ENCODE results near the gene CFAP206.
A peak's percentile ranks its signal among the peaks of the same experiment; 100 is the strongest.

The CFAP206 gene

DNA sequence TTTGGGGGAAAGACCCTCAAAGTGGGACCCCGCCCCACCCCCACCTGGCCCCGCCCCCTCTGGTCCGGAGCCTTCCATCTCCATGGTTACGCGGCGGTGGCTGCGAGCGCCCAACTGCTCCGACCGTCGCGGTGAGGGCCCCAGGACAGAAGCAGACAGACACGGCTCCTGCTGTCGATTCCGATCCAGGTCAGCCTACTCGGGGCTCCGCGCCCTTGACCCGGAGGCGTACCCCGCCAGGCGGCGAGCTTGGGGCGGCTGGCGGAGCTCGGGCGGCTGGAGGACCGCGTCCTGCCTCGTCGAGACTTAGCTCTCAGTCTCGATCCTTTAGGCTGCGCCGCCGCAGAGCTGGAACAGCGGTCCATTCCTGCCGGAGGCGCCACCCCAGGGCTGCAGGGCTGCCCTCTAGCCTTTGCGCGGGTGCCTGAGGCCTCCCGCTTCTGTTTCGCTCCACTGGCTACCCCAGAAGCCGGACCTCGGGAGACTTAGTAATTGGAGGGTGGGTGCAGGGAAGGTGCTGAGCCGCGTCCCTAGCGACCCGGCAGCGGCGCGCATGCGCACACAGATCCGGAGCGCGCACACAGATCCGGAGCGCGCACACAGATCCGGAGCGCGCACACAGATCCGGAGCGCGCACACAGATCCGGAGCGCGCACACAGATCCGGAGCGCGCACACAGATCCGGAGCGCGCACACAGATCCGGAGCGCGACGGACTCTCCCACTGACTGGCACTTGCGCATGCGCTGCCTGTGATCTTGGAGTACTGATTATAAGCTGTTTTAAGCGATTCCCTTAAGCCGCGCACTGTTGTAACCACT, at the start of gene CFAP206:
Gene CFAP206, plus strand, starts transcription at position 72 of the 820 bp plus-strand sequence. CDS start 1,868 bp downstream, outside the sequence.
- peak; percentile 87 to 91 (median 89) for DNase-seq

DNA sequence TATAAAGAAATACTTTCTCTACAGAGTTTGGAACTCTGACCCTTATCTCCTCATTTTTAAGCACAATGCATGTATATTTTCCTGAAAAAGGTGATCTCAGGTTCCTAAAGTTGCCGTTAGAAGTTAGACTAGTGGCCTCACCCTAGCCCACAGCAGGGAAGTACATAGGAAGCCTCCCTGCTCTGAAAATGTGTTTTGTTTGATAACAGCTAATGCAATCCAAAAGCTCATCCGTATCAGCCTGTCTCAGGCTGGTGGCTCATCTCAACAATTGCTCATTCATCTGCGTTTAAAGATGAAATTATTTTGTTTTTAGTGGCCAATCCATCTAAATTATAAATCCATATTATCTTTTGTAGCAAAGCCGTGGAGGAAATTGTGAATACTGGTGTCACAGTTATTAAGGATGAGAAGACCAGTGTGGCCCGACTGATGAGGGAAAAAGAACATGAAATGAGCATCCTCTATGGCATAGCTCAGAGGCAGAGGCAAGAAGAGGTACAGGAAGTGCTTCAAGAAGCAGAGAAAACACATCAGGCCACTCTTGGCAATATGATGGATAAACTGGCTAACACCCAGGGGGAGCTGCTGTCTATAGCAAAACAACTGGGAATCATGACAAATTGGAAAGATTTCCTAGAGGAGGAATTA, 43.0 kb upstream of the CFAP206 start:
- DNase-seq, result no peak

DNA sequence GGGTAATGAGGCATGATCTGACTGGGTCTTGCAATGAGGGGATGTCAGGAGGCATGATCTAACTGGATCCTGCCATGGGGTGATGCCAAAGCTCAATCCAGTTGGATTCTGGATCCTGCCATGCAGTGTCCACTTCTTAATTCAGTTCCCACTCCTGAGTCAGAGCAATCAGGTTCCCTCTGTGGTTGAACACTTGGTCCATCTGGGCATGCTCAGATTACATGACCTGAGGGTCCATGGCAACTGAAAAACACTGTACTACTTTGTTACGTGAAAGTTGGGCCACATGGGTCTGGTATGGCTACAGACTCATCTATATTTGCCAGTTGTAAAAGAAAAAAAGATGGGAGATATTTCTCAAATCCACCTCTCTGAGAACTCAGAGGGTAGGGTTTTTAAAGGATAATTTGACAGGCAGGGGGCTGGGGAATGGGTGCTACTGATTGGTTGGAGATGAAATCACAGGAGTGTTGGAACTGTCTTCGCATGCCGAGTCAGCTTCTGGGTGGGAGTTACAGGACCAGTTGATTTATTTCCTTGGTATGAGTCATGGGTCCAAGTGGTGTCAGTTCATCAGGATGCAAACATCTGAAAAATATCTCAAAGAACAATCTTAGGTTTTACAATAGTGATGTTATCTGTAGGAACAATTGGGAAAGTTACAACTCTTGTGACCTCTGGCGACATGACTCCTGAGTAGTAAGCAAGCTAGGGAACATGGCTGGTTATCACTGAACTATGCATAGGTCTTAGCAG, 41.5 kb upstream of the CFAP206 start:
- DNase-seq, result no peak

DNA sequence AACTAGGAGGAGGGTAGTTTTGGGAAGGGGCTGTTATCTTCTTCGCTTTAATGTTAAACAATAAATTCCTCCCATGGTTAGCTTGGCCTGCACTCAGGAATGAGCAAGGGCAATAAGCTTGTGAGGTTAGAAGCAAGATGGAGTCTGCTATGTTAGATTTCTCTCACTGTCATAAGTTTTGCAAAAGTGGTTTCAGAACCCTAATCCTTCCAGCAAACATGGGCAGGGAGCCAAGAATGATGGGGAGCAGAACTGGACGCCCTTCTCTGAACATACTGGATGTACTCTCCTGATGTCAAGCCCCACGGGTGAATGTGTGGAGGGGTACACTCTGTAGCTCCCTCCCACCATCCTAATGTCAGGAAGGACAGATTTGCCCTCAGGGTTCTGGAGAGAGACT, 40.9 kb upstream of the CFAP206 start:
- DNase-seq, result no peak

DNA sequence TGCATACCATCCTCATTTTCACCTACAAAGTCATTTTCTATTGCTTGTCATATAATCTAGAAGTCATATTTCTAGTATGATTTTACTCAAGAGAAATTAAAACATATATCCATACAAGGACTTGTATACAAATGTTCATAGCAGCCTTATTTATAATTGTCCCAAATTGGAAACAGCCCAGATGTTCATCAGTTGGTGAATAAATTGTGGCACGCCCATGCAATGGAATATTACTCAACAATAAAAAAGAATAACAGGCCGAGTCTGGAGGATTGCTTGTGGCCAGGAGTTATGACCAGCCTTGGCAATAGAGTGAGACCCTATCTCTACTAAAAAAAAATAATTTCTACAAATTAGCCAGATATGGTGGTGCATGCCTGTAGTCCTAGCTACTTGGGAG, 34.4 kb upstream of the CFAP206 start:
- no peak for DNase-seq

DNA sequence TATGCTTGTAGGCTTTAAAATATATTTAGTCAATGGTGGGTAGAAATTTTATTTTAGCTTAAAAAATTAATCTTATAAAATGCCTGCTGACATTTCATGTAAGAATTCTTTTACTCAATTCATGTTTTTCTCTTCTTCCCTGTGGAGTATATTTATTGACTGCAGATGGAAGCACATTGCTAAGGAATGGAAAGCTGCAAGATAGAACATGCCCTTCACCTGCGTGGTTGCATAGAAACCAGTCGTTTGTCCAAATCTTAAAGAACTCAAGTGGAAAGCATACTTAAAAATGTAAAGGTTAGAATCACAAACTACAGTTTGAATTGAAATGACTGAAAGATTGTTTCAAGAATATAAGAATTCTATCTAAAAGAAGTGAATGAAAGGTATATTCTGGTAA, 32.5 kb upstream of the CFAP206 start:
- DNase-seq, result no peak

DNA sequence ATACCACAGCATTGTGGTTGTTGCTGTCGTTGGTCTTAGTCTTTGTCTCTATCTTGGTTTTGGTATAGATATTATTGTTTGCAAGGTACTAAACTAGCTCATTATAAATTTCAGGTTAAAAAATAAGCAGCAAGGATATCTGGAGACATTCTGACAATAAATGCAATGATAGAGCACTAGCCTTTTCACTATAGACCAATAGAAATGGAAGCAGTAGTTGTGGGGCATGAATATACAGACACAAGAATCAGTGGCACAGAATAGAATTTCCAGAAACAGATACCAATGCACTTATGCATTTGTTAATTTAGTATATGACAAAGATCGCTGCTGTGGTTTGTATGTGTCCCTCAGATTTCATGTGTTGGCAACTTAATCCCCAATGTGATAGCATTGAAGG, 31.1 kb upstream of the CFAP206 start:
- no peak for DNase-seq

DNA sequence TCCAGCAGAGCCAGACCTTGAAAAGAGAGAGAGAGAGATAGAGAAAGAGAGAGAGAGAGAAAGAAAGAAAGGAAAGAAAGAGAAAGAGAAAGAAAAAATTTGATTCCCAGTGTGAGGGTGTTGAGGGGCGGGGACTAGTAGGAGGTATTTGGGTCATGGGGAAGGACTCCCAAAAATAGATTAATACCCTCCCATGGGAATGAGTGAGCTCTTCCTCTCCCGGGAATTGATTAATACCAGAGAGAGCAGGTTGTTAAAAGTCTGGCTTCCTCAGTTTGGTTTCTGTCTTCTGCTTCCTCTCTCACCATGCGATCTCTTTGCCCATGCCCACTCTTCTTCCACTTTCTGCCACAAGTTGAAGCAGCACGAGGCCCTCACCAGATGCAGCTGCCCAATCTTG, 28.8 kb upstream of the CFAP206 start:
- DNase-seq, result peak; percentile 18 to 43 (median 24)

DNA sequence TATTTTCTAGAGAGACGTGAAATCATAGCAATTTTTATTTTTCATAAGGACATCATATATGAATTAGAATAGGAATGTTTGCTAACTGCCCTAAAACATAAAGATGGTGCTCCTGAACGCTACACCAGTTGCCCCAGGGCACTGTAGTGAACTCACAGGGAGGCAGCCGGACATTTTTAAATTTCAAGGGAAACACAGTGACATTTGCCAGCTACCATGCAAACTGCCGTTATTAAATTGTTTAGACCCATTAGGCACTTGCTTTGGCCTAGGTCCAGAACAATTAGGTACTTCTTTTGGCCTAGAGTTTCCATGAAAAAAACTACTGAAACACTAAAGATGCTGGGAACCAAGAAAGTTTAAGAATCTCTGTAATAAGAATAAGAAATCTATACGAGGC, 24.9 kb upstream of the CFAP206 start:
- DNase-seq, result no peak

GRCh38 chr6:87384038-87384437, 23.7 kb upstream of the CFAP206 start:
- DNase-seq, result no peak

GRCh38 chr6:87384449-87384848, 23.3 kb upstream of the CFAP206 start:
- no peak for DNase-seq

DNA sequence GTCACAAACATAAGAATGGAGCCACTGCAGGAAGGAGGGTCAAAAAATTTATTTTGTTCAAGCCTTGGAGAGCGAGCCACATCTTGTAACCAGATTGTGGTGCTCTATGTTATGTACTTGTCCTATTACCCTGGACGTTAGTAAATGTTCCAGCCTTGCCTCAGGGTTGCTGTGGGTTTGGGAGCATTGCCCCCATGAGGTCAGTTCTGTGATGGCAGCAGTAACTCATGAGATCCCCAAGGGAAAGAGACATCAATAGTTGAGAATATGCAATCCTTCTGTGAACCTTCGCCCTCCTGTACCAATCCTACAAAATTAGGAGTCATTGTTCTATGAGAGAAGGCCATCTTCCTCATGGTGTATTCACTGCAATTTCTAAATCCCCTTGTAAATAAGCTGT, 16.4 kb upstream of the CFAP206 start:
- DNase-seq, result peak in 1 of 3 donors; percentile 9

GRCh38 chr6:87393026-87393622, 14.6 kb upstream of the CFAP206 start:
- DNase-seq, result peak; percentile 75 to 88 (median 83)

DNA sequence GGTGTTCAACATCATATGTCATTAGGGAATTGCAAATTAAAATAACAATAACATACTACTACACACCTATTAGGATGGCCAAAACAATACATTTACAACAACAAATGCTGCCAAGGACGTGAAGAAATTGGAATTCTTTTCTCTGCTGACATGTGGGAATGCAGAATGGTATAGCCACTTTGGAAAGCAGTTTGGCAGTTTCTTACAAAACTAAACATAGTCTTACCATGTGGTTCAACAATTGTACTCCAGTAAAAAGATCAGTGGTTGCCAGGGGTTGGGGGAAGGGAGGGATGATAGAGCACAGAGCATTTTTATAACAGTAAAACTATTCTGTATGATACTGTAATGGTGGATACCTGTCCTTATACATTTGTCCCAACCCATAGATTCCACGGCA, 12.3 kb upstream of the CFAP206 start:
- DNase-seq, result no peak

- DNase-seq, result peak; percentile 54 to 64 (median 61)
Measured at GRCh38 chr6:87396595-87397392, 11.0 kb upstream of the CFAP206 start.

DNA sequence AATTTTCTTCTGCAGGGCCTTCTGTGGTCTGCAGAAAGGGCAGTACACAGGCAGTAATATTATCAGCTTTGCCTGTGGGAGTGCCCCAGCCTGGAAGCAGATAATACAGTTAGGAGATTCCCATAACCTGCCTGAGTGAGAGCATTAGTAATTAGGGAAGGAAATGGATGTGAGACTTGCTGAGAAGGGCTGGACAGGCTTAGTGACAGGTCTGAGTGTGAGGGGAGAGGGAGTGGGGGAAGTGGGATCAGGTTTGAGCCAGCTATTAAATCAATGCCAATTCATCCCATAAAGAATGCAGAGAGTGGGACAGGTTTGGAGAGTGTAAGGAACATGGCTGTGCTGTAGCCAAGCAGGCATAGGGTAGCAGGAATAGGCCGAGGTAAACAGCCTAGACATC, 10.1 kb upstream of the CFAP206 start:
- DNase-seq, result no peak

DNA sequence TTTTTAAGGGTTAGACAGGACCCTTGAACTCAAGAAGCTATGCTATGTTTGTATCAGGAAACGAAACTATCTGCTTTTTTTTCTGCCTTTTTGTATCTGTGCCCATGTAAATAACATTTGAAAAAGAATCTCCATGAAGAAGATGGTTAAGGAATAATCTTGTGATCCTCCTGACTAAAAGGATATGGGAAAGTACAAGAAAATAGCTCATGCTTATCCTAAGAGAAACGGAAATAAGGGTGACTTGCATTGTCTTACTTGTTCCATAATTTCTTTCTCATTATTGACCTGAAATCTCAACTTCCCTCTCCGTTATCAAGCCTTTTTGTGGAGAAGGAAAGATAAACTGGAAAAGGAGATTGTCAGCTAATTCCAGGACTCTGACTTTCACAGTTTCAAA, 5.9 kb upstream of the CFAP206 start:
- DNase-seq, result no peak

DNA sequence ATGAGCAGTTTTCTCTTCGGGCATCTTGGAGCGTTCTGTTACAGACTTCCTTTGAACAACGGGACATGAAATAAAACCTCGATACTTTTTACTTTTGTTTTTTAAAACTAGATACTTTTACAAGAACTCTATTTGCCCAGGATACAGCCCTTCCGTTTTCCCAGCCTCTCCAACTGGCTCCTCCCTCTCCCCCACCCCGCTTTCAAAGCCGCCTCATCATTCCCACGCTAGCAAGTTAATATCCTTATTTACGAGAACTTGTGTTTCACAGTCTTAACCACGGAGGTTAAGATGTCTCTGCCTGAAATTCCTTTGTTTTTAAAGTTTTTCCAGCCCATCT, 241 bp upstream of the CFAP206 start:
- peak; percentile 52 to 66 (median 59) for DNase-seq

DNA sequence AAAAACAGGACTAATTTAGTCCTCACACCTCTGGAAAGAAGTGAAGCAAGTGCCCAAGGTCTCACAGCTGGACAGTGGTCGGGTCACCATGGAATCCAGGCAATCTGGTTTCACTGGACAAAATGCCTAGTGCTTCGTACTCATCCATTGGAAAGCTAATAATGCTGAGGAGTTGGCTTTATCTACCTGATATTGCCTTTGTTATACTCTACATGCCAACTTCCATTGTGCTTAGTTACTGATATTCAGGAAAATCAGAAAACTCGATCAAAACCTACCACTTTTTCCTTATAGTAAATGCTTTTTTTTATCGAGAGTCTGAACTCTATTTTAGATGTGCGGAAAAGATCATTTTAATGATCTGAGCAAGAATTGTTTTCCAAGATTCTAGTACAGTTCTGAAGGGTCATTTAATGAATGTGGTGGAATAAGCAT, 966 bp downstream of the CFAP206 start:
- no peak for DNase-seq

GRCh38 chr6:87419266-87419665, 11.5 kb downstream of the CFAP206 start:
- no peak for DNase-seq

DNA sequence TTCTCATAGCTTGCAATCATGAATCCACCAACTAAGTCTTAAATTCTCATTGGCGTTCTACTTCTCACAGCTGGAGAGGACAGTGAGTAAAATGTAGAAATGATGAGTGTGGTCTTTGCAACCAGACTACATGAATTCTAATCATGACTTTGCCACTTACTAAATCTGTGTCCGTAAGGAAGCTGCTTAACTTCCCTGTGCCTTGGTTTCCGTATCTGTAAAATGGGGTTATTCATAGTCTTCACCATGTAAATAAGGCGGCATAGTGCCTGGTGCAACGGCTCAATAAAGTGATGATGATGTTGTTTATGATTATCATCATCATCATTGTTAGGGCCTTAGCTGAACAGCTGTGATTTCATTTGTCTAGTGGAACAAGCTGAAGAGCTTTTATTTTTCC, 12.6 kb downstream of the CFAP206 start:
- no peak for DNase-seq

DNA sequence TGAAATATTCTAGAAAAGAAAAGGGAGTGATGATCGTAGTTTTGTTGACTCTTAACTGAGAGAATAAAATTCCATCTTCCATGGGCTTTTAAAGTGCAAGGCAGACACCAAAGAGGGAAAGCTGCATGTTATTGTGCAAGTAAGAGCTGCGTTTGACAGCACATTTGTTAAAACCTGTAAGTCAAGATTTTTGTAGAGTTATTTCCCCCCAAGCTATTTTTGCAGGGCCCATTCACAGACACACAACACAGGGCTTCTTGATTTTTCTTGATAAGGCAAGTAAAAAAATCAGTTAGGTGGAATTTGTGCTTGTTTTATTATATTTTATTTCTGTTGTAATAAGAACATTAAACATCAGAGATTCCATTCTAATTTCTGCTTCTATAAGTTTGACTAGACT, 13.8 kb downstream of the CFAP206 start:
- no peak for DNase-seq

DNA sequence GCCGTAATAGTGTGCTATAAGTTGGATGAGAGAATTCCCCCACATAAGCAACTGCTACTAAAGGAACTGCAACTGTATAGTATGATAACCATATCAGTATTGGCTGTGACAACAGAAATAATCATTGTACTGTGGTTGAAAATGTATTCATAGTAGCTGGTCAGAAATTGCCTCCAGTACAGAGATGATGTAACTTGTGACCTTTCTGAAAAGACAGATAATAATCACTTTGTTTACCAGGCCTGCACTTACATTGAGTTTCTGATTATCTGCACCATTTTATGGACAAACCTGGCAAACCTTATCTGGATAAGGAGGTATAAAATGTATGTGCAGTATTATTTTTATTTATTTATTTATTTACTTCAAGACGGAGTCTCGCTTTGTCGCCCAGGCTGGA, 19.0 kb downstream of the CFAP206 start:
- no peak for DNase-seq
